Renal pelvis (tissue), 4 donors: ENCODE results near the gene LCN12. TPM values are rescaled to one million over a fixed set of nuclear protein-coding genes. Genes with fewer than 3 reads are reported as not detected.

Source experiments
- DNase-seq: peaks from one replicate; pipeline ENCODE4 v3.0.0-alpha.2; 2013
- polyA plus RNA-seq, 3 donors: library from polyadenylated mRNA; unstranded; fragments of 120-200 nt; gene quantifications; one replicate each; pipeline ENCODE4 v1.2.1, GENCODE V29; 2013; ENCODE audit not compliant: insufficient read length in 3 of 3

The LCN12 gene
- polyA plus RNA-seq, 3 donors = 23.7 to 39.5 (median 37.3) TPM

GRCh38 chr9:136955202-136955942 is 3.3 kb downstream of the LCN12 start:
- no peak for DNase-seq

- no peak for DNase-seq
Measured at GRCh38 chr9:136955943-136956335, 3.9 kb downstream of the LCN12 start.

GRCh38 chr9:136956604-136957003 is 4.5 kb downstream of the LCN12 start:
- no peak for DNase-seq

GRCh38 chr9:136957461-136957860 is 5.4 kb downstream of the LCN12 start:
- DNase-seq = no peak

GRCh38 chr9:136957901-136958300 is 5.8 kb downstream of the LCN12 start:
- no peak for DNase-seq

GRCh38 chr9:136958473-136958872 is 6.4 kb downstream of the LCN12 start:
- DNase-seq = no peak

GRCh38 chr9:136958898-136959850 is 7.1 kb downstream of the LCN12 start:
- DNase-seq = no peak

- DNase-seq = no peak
Measured at GRCh38 chr9:136960212-136960937, 8.3 kb downstream of the LCN12 start.

GRCh38 chr9:136960938-136961275 is 8.8 kb downstream of the LCN12 start:
- DNase-seq = no peak

- DNase-seq = no peak
Measured at GRCh38 chr9:136961279-136962065, 9.4 kb downstream of the LCN12 start.

GRCh38 chr9:136962163-136962562 is 10.1 kb downstream of the LCN12 start:
- DNase-seq = no peak

- DNase-seq = no peak
Measured at GRCh38 chr9:136962701-136963248, 10.7 kb downstream of the LCN12 start.

GRCh38 chr9:136963341-136963740 is 11.3 kb downstream of the LCN12 start:
- DNase-seq = no peak

GRCh38 chr9:136963751-136964150 is 11.7 kb downstream of the LCN12 start:
- no peak for DNase-seq

- DNase-seq = no peak
Measured at GRCh38 chr9:136964171-136964689, 12.2 kb downstream of the LCN12 start.

- DNase-seq = no peak
Measured at GRCh38 chr9:136964833-136965422, 12.9 kb downstream of the LCN12 start.

- no peak for DNase-seq
Measured at GRCh38 chr9:136965771-136966484, 13.9 kb downstream of the LCN12 start.

GRCh38 chr9:136968333-136969127 is 16.5 kb downstream of the LCN12 start:
- no peak for DNase-seq

GRCh38 chr9:136969150-136969549 is 17.1 kb downstream of the LCN12 start:
- DNase-seq = no peak
